HG03196 (cell line): ENCODE measurements around the gene SOX5.
"Not testable (repeated sequence)": the region's sequence is repeated elsewhere in the genome, so short reads cannot be mapped to it uniquely, and the experiment has no call there.

Experiments used
- ATAC-seq: cut with Tn5 transposase; IDR thresholded peaks from one replicate; pipeline ENCODE4 v1.9.1; 2021; ENCODE audit not compliant: unreplicated experiment

The SOX5 gene

DNA sequence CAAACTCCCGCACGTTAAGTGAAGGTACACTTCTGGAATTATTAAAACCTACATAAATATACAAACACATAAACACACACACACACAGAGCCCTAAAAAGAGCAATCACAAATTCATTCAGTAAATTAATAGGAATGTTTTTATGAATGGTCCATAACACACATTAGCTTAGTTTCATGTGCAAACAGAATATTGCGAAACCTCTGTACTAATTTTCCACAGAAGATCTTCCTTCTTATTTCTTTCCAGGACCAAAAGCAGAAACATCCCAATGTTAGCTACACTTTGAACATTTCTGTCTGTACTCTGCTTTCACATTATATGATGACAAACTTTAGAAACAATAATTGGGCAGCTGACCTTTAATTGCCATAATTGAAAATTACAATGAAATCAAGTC is 101.6 kb downstream of the SOX5 start:
- ATAC-seq, result no peak

DNA sequence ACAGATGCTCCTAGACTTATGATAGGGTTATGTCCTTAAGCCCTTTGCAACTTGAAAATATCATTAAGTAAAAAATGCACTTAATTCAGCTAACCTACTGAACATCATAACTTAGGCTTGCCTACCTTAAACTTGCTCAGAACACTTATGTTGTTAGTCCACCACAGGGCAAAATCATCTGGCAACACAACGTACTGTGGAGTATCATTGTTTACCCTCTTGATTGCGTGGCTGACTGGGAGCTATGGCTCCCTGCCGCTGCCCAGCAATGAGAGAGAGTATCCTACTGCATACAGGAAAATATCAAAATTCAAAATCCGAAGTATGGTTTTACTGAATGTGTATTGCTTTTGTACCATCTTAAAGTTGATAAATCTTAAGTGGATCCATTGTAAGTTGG is 105.5 kb downstream of the SOX5 start:
- ATAC-seq, result no peak

DNA sequence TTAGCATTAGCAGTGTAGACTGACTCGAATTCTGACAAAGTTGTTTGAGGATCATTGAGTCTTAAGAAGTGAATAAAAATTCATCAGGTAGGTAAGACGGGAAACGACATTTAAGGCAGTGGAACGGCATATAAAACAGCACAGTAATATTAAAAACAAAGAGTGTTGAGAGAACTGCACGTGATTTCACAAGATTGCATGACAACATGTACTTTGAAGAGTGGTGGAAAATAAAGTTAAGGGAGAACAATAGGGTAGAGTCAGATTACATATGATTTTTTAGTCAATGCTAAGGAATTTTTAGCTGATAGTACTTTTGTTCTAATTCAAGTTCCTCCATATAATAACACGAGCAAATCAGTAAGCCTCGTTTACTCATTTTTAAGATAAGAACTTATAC is 115.4 kb downstream of the SOX5 start:
- ATAC-seq, result no peak

DNA sequence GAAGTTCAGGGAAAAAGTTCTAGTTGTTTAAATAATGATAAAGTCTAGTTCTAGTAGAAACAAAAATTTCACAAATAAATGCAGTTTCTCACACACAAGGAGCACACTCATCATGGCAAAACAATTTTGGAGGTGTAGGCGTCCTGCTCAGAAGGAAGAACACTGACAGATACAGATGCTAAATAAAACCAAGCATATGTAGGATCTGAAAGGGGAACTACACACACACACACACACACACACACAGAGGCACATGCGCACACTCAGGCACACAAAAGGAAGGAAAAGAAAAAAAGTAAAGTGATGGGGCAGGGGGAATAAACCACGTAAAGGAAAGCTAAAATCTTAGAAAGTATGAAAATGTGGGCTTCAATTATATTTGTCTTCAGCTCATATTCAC is 117.7 kb downstream of the SOX5 start:
- no peak for ATAC-seq

DNA sequence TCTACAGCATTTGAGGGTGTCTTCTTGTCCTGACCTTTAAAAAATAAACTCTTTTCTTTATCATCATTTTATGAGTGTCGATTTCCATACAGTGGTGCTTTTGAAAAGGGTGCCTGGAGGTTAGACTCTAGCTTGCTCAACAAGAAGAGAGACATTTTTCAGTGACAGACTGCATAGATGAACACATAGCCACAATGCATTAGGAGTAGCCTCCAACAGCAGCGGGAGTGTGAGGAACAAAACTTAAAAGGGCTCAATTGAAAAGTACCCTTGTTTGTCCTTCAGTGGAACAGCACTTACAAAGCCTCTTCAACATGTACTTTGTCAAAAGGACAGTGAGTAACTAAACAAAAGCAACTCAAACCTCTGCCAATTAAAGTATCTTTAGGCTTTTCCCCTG is 119.3 kb downstream of the SOX5 start:
- ATAC-seq, result no peak

DNA sequence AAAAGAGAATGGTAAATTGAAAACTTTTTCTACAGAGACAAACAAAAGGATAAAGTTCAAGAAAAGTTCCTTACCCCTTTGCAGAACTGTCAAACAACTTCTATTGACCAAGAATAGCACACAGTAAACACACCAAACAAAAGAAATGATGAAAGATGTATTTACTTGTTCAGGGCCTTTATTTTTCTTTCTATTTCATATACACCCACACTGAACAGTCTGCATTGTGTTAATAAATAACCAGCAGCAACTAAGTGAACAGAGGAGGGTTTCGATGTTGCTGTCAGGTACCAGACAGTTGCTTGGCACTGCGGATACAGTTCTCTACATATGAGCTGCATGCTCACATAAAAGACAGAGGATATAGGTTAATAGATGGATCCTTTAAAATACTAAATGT is 122.1 kb downstream of the SOX5 start:
- ATAC-seq, result no peak

DNA sequence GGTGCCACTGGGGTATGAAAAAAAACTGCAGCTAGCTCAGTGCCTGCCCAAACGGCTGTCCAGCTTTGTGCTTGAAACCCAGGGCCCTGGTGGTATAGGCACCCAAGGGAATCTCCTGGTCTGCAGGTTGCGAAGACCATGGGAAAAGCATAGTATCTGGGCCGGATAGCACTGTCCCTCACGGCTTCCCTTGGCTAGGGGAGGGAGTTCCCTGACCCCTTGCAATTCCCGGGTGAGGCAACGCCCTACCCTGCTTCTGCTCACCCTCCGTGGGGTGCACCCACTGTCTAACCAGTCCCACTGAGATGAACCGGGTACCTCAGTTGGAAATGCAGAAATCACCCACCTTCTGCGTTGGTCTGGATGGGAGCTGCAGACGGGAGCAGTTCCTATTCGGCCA is 124.3 kb downstream of the SOX5 start:
- not testable (repeated sequence) for ATAC-seq

DNA sequence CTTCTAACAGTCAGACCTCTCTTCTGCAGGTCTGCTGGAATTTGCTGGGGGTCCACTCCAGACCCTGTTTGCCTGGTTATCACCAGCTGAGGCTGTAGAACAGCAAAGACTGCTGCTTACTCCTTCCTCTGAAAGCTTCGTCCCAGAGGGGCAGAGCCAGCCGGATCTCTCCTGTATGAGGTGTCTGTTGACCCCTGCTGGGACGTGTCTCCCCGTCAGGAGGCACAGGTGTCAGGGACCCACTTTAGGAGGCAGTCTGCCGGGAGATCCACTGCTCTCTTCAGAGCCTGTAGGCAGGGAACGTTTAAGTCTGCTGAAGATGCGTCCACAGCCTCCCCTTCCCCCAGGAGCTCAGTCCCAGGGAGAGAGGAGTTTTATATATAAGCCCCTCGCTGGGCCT is 125.1 kb downstream of the SOX5 start:
- no peak for ATAC-seq

DNA sequence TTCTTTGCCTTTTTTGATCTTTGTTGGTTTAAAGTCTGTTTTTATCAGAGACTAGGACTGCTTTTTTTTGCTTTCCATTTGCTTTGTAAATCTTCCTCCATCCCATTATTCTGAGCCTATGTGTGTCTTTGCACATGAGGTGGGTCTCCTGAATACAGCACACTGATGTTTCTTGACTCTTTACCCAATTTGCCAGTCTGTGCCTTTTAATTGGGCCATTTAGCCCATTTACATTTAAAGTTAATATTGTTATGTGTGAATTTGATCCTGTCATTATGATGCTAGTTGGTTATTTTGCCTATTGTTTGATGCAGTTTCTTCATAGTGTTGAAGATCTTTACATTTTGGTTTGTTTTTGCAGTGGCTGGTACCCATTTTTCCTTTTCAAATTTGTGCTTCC is 126.6 kb downstream of the SOX5 start:
- not testable (repeated sequence) for ATAC-seq

DNA sequence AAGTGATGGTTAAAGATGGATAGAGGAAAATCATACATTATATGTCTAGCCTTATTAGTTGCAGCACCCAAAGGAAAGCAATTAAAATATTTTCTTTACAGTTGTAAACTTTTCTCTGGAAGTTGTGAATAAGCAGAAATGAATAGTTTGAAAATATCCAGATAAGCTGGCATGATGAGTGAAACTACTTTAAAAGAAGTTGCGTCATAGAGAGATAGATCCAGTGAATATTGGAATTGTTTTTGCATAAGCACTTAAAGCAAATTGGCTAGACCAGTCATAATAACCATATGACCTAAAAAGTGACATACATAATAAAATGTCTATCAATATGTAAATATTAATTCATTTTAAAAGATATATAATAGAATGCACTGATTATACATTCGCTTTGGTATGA is 132.1 kb downstream of the SOX5 start:
- ATAC-seq, result no peak

DNA sequence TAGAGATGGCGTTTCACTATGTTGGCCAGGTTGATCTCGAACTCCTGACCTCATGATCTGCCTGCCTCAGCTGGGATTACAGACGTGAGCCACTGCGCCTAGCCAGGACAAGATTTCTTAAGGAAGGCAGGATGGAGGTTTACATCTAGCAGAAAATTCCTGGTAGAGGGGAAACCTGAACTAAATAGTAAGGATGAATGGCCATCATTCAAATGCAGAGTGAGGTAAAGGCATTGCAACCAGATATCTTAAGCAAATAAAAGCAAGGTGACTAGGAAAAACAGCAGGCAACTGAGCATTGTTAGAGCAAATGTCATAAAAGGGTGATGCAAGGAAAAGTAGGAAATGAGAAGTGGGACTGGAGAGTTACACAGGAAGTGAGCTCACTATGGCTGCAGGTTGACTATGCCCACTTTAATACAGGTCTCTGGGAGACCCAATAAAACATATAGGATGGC is 133.0 kb downstream of the SOX5 start:
- no peak for ATAC-seq

DNA sequence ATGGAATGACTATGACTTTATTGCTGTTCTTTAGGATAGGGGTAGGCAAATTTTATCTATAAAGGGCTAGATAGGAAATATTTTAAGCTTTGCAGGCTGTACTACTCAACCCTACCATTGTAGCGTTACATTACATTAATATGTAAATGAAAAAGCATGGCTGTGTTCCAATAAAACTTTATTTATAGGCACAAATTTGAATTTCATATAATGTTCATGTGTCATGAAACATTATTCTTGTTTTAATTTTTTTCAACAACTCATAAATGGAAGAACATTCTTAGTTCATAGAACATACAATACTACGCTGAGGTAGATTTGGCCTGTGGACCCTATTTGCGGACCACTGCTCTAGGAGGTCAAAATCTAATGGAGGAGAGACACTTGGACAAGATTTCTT is 133.7 kb downstream of the SOX5 start:
- ATAC-seq, result no peak

DNA sequence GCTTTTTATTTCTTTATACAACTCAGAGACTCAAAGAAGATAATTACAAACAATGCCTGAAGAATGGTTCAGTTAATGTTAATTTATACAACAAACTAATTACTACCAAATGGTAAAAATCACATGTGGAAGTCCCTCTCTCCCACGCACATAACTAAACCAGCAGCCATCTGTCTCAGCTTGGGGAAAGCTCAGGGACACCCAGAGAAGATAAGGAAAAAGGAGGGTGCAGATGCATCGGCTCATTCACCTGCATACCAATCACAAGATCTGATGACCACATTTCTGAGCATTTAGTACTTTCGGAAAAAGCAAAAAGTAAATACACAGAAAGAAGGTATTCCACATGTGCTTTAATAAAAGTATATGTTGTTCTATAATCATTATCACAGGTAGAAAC is 136.3 kb downstream of the SOX5 start:
- ATAC-seq, result no peak

DNA sequence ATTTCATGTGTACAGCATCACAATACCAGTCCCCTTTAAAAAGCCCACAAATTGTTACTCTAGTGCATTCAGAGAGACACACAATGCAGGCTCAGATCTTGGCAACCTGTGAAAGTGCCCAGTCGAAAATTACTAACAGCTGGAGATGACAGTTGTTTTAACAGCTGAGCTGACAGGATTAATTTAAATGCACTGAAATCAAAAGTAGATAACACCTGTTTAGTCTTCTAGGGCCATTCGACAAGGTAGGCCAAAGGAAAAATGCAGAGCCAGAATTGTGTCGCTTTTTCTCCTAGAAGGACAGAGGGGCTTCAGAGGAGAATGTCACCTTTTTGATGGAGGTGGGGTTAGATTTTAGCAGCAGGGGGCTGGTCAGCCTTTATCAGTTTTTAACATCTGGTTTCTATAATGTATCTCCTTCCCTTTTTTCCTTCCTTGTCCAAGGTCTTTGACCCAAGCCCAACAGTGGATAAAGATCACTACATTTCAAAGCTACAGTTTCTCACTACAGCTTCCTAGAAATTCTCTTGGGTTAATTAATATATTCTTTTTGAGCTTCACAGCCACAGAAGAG is 139.1 kb downstream of the SOX5 start:
- no peak for ATAC-seq

DNA sequence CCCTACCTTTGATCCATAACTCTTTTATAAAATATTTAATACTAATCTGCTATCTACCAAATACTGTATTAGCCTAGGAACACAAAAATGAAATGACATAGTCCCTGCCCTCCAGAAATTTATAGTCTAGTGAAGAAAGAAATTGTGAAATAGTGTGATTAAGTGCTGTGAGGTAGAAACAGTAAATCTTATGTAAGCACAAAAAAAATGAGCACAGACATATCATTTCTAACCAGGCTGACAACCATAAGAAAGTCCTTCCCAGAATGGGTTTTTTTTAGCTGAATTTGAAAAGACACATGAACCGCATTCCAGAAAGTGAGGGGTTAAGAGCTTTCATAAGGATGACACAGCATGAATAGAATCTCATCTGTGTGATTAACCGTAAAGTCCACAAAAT is 145.9 kb downstream of the SOX5 start:
- no peak for ATAC-seq

DNA sequence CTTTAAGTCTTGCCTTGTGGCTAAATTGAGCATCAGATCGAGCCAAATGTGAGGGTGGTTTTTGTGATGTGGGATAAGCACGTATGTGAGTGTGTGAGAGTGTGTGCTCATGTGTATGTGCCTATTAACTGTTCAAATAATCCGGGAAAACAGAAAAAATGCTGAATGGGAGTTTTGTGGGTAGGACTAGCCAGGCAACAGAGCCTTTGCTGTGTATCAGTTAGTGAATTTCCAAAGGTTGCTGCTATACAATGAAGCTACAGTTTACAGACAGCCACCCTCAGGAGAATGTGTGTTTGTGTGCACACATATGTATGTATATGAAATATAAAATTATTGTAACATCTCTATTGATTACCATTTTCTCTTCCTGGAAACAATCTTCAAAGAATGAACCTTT is 154.0 kb downstream of the SOX5 start:
- ATAC-seq, result no peak

DNA sequence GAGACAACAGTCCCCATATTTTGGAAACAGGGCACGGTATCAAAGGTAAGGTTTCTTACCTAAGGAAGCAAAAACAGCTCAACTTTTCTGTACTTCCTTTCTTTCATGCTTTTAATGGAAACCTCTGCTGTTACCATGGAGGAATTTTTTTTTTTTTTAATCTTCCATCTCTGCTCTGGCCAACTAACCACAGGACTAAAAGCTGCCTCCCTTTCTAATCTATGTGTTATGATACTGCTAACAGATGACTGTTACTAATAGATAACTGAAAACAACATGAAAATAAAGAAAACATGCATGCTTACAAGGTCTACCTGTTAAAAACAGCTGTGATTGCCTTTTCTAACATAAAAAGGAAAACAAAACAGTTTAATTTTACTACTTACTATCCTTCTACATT is 168.4 kb downstream of the SOX5 start:
- ATAC-seq, result no peak

DNA sequence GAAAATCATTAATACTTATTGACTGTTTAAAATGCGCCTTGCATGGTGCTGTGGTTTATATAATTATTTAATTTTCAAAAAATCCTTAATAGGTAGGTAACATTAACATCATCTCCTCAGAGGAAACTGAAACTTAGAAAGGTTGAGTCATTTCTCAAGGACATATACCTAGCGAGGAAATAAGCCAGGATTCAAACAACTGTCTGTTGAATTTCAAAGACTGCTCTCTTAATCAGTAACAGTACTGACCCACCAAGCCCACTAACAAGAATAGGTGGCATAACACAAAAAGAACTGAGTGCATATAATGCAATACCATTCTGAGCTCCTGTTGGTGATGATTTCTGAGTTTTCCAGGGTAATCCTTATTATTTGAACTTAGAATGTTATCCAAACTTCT is 174.3 kb downstream of the SOX5 start:
- ATAC-seq, result no peak

DNA sequence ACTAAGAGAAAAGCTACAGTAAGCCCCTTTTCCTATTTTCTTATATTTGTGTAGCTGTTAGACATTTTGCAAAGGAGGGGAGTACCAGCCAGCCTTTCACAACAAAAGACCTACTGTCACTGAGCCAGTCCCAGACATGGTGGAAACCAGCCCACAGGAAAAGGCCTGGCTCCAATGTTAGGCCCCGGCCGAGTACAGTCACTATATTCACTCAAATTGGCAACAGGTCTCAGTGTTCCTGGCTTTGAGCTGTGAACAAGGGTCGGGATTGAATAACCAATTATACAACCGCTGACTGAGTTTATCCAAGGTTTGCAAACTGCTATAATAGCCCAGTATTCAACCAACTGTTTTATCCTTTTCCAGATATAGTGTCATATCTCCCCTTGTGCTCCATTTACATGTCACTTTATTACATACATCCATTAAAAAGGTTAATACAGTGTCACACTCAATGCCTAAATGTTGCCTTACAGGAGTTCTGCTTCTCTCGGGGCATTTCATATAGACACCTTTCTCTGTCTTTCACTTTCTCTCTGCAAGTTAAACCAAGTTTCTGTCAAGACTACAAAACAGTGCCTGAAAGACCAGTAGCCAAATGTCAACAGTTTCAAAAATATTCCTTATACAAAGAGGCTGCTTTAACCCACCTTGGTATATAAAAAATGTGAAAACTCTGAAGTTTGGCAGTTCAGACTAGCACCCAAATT is 178.1 kb downstream of the SOX5 start:
- no peak for ATAC-seq

DNA sequence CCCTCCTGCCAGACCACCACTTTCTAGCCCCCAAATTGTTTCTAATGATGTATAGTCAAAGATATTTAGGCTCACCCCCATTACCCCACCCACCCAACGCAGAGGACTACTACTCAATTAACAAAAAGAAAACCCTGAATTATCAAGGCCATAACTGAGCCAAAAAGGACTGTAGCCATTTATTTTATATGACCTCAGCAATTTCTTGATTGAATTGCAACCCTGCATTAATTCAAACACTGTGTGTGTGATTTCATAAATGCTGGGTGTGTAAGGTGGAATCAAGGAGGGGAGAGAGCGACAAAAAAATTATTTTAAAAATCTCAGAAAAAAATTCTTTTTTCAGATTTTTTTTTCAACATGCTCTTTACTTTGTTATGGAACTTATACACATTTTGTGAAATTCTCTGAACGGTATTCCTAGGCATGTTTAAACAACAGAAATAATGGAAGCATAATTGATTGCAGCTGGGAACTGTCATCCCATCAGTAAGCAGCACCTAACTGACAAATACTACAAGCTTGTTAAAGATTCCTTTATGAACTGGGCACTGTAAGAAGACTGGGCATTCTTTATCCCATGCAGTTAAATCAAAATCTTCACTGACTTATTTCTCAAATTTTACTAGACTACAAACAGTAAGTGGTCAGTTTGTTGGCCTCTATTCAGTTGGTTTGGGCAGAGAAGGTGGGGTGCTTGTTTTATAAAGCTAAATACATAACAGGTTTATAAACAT is 179.1 kb downstream of the SOX5 start:
- no peak for ATAC-seq

DNA sequence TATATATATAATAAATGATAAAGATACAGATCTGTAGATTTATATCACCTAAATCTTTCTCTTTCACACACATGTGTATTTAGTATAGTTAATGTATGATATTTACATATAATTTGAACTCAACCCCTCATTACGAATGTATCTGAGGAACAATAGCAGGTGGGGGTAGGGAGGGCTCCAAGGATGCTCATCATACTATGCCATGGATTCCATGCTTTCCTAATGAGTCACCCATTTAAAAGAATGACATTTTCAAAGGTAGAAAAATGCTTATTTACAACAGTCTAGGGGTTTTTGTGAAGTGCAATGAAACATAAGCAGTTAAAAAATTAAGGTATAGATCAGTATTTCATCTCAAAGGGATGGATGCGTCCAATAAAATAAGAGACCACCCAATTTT is 181.6 kb downstream of the SOX5 start:
- ATAC-seq, result no peak

DNA sequence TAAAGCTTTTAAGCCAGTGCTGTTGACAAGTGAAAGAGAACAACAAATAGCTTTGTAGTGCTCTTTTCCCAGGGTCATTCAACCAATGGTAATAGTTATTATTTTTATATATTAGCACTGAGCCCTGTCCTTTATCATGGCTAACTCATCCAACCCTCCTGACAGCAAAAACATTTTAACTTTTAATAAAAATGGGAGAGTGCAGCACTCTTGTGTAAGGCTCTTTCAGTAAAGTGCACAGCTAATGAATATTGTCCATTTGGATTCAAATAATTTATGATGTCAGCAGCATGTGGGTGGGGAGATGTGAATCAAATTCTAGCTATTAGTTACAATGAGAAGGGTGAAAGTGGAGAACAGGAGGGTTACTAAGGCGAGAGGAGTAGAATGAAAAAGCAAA is 185.7 kb downstream of the SOX5 start:
- ATAC-seq, result no peak
